Measurements from ENCODE around the gene SMIM8. TPM values are rescaled to one million over a fixed set of nuclear protein-coding genes. Genes with fewer than 3 reads are reported as not detected.
"Not testable (repeated sequence)": the region's sequence is repeated elsewhere in the genome, so short reads cannot be mapped to it uniquely, and the experiment has no call there.

Gene SMIM8
- total RNA-seq, 1 donor from 2014 or later: 6.9 TPM

DNA sequence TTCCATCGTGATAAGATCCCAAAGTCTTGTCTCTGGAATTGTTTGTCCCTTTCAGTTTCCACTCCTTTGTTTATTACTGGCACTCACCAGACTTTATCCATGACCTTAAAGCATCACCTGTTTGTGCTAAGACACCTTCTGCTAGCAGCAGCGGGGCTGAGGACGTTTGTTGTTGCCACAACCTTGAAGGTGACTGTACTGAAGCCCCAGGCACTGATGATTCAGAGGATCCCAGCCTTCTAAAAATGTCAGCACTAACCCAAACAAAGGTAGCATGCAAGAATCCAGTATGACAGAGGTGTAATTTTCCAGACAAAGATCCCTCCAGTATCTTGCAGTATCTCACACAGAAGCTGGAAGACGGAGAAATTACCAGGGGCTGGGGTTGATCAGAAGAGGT lies 28.9 kb upstream of the SMIM8 start:
- TF ChIP-seq, protein P1, sequence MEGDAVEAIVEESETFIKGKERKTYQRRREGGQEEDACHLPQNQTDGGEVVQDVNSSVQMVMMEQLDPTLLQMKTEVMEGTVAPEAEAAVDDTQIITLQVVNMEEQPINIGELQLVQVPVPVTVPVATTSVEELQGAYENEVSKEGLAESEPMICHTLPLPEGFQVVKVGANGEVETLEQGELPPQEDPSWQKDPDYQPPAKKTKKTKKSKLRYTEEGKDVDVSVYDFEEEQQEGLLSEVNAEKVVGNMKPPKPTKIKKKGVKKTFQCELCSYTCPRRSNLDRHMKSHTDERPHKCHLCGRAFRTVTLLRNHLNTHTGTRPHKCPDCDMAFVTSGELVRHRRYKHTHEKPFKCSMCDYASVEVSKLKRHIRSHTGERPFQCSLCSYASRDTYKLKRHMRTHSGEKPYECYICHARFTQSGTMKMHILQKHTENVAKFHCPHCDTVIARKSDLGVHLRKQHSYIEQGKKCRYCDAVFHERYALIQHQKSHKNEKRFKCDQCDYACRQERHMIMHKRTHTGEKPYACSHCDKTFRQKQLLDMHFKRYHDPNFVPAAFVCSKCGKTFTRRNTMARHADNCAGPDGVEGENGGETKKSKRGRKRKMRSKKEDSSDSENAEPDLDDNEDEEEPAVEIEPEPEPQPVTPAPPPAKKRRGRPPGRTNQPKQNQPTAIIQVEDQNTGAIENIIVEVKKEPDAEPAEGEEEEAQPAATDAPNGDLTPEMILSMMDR (IDR thresholded peaks at IDR 0.05; ENCODE audit: insufficient read depth, low read depth, low read length): no peak
- TF ChIP-seq EZH2 (IDR thresholded peaks at IDR 0.05; ENCODE audit: insufficient read depth, low read length): no peak
- H3K27ac Mint-ChIP-seq (ENCODE audit: unreplicated experiment): no peak overlapping the region

DNA sequence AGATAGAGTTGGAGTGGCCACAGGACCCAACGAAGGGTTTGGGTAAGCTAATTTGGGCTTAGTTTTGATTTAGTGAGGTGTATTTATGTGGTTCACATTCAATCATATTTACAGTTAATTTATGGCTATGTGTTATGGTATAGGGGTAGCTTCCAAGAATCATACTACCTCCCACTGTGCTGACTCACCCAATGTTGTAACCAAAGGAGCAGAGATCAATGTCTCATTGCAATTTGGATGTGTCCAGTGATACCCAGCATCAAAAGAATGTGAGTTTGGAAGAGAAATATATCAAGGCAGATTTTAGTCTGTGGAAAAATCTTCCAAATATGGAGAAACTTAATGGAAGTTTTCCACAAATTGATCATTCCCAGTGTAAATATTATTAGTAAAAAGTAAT lies 25.3 kb upstream of the SMIM8 start:
- Mint-ChIP-seq H3K36me3 (ENCODE audit: low read depth, unreplicated experiment) (no peaks in the 10 kb centered on the region), H3K4me1 (ENCODE audit: low read depth, unreplicated experiment) (peaks cover 4% of the 10 kb centered on the region), H3K27ac (ENCODE audit: unreplicated experiment) (no peak overlapping the region), H3K4me3 (ENCODE audit: unreplicated experiment) (no peak overlapping the region), H3K27me3 (ENCODE audit: low read depth, unreplicated experiment) (no peaks in the 10 kb centered on the region), H3K9me3 (ENCODE audit: unreplicated experiment) (peaks cover 3% of the 10 kb centered on the region)
- no peaks in the 10 kb centered on the region for H3K9me3 ChIP-seq (ENCODE audit: insufficient read depth, low read depth, low read length)
- no peak overlapping the region for H3K4me3 ChIP-seq (ENCODE audit: insufficient read depth, low read depth, low read length)
- no peaks in the 10 kb centered on the region for H3K36me3 ChIP-seq (ENCODE audit: insufficient read depth, low read length)
- TF ChIP-seq, protein P1 (IDR thresholded peaks at IDR 0.05; ENCODE audit: insufficient read depth, low read depth, low read length): no peak
- no peak for TF ChIP-seq EZH2 (IDR thresholded peaks at IDR 0.05; ENCODE audit: insufficient read depth, low read length)
- H3K4me2 ChIP-seq (ENCODE audit: low read length): no peak overlapping the region
- H4K20me1 ChIP-seq (ENCODE audit: insufficient read depth, low read length): no peaks in the 10 kb centered on the region
- FAIRE-seq (no peak), DNase-seq (ENCODE audit: low read depth) (no peak)
- no peak overlapping the region for H3K9ac ChIP-seq (ENCODE audit: low read length)
- no peaks in the 10 kb centered on the region for H3K4me1 ChIP-seq (ENCODE audit: insufficient read depth, low read length)
- peaks cover 6% of the 10 kb centered on the region for H3K27me3 ChIP-seq (ENCODE audit: insufficient read depth, low read length)
- H2AFZ ChIP-seq (ENCODE audit: low read depth, low read length): no peak overlapping the region
- no peaks in the 10 kb centered on the region for H3K79me2 ChIP-seq (ENCODE audit: insufficient read depth, low read length)
- no peak overlapping the region for H3K27ac ChIP-seq (ENCODE audit: low read depth, low read length)

More for the DNA sequence above, 28.9 kb upstream of the SMIM8 start:
- no peaks in the 10 kb centered on the region for H3K36me3 ChIP-seq (ENCODE audit: insufficient read depth, low read length)
- no peaks in the 10 kb centered on the region for H3K36me3 Mint-ChIP-seq (ENCODE audit: low read depth, unreplicated experiment)
- H3K27me3 Mint-ChIP-seq (ENCODE audit: low read depth, unreplicated experiment): no peaks in the 10 kb centered on the region
- no peaks in the 10 kb centered on the region for H3K9me3 ChIP-seq (ENCODE audit: insufficient read depth, low read depth, low read length)
- FAIRE-seq (no peak), DNase-seq (ENCODE audit: low read depth) (no peak)
- H3K4me2 ChIP-seq (ENCODE audit: low read length): no peak overlapping the region
- no peaks in the 10 kb centered on the region for H3K4me1 ChIP-seq (ENCODE audit: insufficient read depth, low read length)
- peaks cover 6% of the 10 kb centered on the region for H3K27me3 ChIP-seq (ENCODE audit: insufficient read depth, low read length)
- no peaks in the 10 kb centered on the region for H3K79me2 ChIP-seq (ENCODE audit: insufficient read depth, low read length)
- H3K9me3 Mint-ChIP-seq (ENCODE audit: unreplicated experiment): no peaks in the 10 kb centered on the region
- no peak overlapping the region for H3K4me3 Mint-ChIP-seq (ENCODE audit: unreplicated experiment)
- H3K27ac ChIP-seq (ENCODE audit: low read depth, low read length): no peak overlapping the region
- H4K20me1 ChIP-seq (ENCODE audit: insufficient read depth, low read length): no peaks in the 10 kb centered on the region
- no peak overlapping the region for H3K9ac ChIP-seq (ENCODE audit: low read length)
- no peak overlapping the region for H3K4me3 ChIP-seq (ENCODE audit: insufficient read depth, low read depth, low read length)
- peaks cover 6% of the 10 kb centered on the region for H3K4me1 Mint-ChIP-seq (ENCODE audit: low read depth, unreplicated experiment)
- no peak overlapping the region for H2AFZ ChIP-seq (ENCODE audit: low read depth, low read length)

DNA sequence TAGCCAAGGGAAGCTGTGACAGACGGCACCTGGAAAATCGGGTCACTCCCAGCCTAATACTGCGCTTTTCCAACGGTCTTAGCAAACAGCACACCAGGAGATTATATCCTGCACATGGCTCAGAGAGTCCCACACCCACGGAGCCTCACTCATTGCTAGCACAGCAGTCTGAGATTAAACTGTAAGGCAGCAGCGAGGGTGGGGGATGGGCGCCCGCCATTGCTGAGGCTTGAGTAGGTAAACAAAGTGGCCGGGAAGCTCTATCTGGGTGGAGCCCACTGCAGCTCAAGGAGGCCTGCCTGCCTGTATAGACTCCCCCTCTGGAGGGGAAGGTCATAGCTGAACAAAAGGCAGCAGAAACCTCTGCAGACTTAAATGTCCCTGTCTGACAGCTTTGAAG lies 21.1 kb upstream of the SMIM8 start:
- not testable (repeated sequence) for H3K36me3 ChIP-seq (ENCODE audit: insufficient read depth, low read length); H3K4me3 Mint-ChIP-seq (ENCODE audit: unreplicated experiment); H3K79me2 ChIP-seq (ENCODE audit: insufficient read depth, low read length); H3K27ac ChIP-seq (ENCODE audit: low read depth, low read length); H3K27ac Mint-ChIP-seq (ENCODE audit: unreplicated experiment); DNase-seq (ENCODE audit: low read depth); H3K4me1 Mint-ChIP-seq (ENCODE audit: low read depth, unreplicated experiment); H3K9me3 ChIP-seq (ENCODE audit: insufficient read depth, low read depth, low read length); H2AFZ ChIP-seq (ENCODE audit: low read depth, low read length); H3K4me2 ChIP-seq (ENCODE audit: low read length); FAIRE-seq; H3K27me3 ChIP-seq (ENCODE audit: insufficient read depth, low read length); H3K9ac ChIP-seq (ENCODE audit: low read length); H3K36me3 Mint-ChIP-seq (ENCODE audit: low read depth, unreplicated experiment); H3K9me3 Mint-ChIP-seq (ENCODE audit: unreplicated experiment); H3K4me1 ChIP-seq (ENCODE audit: insufficient read depth, low read length); H3K27me3 Mint-ChIP-seq (ENCODE audit: low read depth, unreplicated experiment); H4K20me1 ChIP-seq (ENCODE audit: insufficient read depth, low read length); H3K4me3 ChIP-seq (ENCODE audit: insufficient read depth, low read depth, low read length)
